ENCODE data around the gene BAMBI. TPM values are rescaled to one million over a fixed set of nuclear protein-coding genes. Genes with fewer than 3 reads are reported as not detected.

The BAMBI gene
- total RNA-seq, 1 donor: 14.8 TPM

DNA sequence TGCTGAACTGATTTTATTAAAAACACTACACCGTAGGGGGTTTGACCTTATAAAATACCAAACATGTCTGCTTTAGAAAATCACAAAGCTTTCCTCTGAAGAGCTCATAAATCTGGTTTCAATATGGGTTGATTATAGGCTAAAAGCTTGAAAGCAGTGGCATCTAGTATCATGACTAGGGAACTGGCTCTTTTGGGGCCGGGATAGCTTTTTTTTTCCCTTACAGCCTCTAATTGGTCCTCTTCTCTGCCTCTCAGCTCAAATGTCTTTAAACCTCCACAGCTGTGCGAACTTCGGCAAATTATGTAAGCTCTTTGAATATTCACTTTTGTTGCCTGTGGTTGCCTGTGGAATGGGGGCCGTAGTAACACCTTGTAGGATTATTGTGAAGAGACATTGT is 8.4 kb downstream of the BAMBI start:
- Histone ChIP-seq H3K4me1 (ENCODE audit: insufficient read depth, low read length) (peaks cover 16% of the 10 kb centered on the region), H3K79me2 (ENCODE audit: insufficient read depth, low read length) (peaks cover 6% of the 10 kb centered on the region), H3K27me3 (ENCODE audit: insufficient read depth, low read length) (no peaks in the 10 kb centered on the region), H4K20me1 (ENCODE audit: insufficient read depth, low read length) (peaks cover 17% of the 10 kb centered on the region), H3K4me3 (ENCODE audit: insufficient read depth, low read length) (no peak overlapping the region), H3K27ac (ENCODE audit: low read depth, low read length) (no peak overlapping the region), H3K36me3 (ENCODE audit: insufficient read depth, low read length) (peaks cover 12% of the 10 kb centered on the region), H3K9me3 (ENCODE audit: low read depth, low read length) (no peaks in the 10 kb centered on the region), H2AFZ (ENCODE audit: low read length) (no peak overlapping the region), H3K4me2 (ENCODE audit: insufficient read depth, low read length) (no peak overlapping the region)
- TF ChIP-seq, protein P1, sequence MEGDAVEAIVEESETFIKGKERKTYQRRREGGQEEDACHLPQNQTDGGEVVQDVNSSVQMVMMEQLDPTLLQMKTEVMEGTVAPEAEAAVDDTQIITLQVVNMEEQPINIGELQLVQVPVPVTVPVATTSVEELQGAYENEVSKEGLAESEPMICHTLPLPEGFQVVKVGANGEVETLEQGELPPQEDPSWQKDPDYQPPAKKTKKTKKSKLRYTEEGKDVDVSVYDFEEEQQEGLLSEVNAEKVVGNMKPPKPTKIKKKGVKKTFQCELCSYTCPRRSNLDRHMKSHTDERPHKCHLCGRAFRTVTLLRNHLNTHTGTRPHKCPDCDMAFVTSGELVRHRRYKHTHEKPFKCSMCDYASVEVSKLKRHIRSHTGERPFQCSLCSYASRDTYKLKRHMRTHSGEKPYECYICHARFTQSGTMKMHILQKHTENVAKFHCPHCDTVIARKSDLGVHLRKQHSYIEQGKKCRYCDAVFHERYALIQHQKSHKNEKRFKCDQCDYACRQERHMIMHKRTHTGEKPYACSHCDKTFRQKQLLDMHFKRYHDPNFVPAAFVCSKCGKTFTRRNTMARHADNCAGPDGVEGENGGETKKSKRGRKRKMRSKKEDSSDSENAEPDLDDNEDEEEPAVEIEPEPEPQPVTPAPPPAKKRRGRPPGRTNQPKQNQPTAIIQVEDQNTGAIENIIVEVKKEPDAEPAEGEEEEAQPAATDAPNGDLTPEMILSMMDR (IDR thresholded peaks at IDR 0.05; ENCODE audit: extremely low read depth, low read depth, low read length): no peak
- no peak for DNase-seq (ENCODE audit: insufficient read length, low spot score, missing footprints)

DNA sequence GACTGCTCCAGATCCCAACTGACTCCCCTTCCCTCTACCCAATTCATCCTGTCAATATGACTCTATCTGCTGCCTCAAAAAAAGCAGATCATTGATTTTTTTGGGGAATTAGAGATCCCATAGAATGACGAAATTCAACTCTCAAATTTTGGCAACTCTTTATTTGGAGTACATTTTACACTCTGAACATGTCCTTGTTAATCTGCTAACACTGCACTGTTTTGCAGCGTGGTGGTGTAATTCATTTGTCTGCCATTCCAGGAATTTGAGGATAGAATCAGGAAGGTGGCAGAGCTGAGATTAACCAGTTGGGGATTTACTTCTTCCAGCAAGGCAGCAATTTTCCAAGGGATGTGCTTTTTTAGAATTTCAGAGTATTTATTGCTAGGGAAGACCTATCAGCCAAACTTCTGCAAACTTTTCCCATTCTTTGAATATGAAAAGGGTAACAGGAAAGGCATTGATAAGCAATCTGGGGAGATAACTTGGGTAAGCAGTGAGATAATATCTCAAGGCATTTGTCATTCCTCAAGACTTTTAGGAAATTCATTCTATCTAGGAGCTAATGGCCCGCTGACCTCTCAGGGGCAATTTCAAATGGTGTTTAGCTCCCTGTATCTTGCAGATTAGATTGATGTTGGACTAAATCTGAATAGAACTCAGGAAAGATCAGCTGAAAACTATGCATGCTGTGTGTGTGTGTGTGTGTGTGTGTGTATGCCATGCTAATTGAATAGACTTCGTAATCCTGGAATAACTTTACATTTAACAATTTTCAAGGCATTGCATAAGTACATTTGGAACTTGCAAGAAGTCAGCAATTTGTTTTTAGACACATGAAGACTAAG is 9.7 kb downstream of the BAMBI start:
- no peak overlapping the region for H3K4me2 ChIP-seq (ENCODE audit: insufficient read depth, low read length)
- H2AFZ ChIP-seq (ENCODE audit: low read length): no peak overlapping the region
- no peak for DNase-seq (ENCODE audit: insufficient read length, low spot score, missing footprints)
- no peak overlapping the region for H3K4me3 ChIP-seq (ENCODE audit: insufficient read depth, low read length)
- no peaks in the 10 kb centered on the region for H3K27me3 ChIP-seq (ENCODE audit: insufficient read depth, low read length)
- peaks cover 8% of the 10 kb centered on the region for H3K36me3 ChIP-seq (ENCODE audit: insufficient read depth, low read length)
- no peak overlapping the region for H3K27ac ChIP-seq (ENCODE audit: low read depth, low read length)
- peaks cover 9% of the 10 kb centered on the region for H3K4me1 ChIP-seq (ENCODE audit: insufficient read depth, low read length)
- peaks cover 7% of the 10 kb centered on the region for H4K20me1 ChIP-seq (ENCODE audit: insufficient read depth, low read length)
- TF ChIP-seq, protein P1 (IDR thresholded peaks at IDR 0.05; ENCODE audit: extremely low read depth, low read depth, low read length): no peak
- H3K9me3 ChIP-seq (ENCODE audit: low read depth, low read length): no peaks in the 10 kb centered on the region
- H3K79me2 ChIP-seq (ENCODE audit: insufficient read depth, low read length): peaks cover under 1% of the 10 kb centered on the region

GRCh38 chr10:28687683-28688001 is 10.3 kb downstream of the BAMBI start:
- DNase-seq (ENCODE audit: insufficient read length, low spot score, missing footprints): no peak
- Histone ChIP-seq H3K4me2 (ENCODE audit: insufficient read depth, low read length) (no peak overlapping the region), H3K27me3 (ENCODE audit: insufficient read depth, low read length) (no peaks in the 10 kb centered on the region), H3K27ac (ENCODE audit: low read depth, low read length) (no peak overlapping the region), H3K36me3 (ENCODE audit: insufficient read depth, low read length) (peaks cover 3% of the 10 kb centered on the region), H4K20me1 (ENCODE audit: insufficient read depth, low read length) (peaks cover 3% of the 10 kb centered on the region), H3K9me3 (ENCODE audit: low read depth, low read length) (no peaks in the 10 kb centered on the region), H3K79me2 (ENCODE audit: insufficient read depth, low read length) (no peaks in the 10 kb centered on the region), H2AFZ (ENCODE audit: low read length) (no peak overlapping the region), H3K4me3 (ENCODE audit: insufficient read depth, low read length) (no peak overlapping the region), H3K4me1 (ENCODE audit: insufficient read depth, low read length) (peaks cover 9% of the 10 kb centered on the region)
- TF ChIP-seq, protein P1 (IDR thresholded peaks at IDR 0.05; ENCODE audit: extremely low read depth, low read depth, low read length): no peak

- no peak overlapping the region for H3K27ac ChIP-seq (ENCODE audit: low read depth, low read length)
- H3K9me3 ChIP-seq (ENCODE audit: low read depth, low read length): no peaks in the 10 kb centered on the region
- no peak overlapping the region for H3K4me2 ChIP-seq (ENCODE audit: insufficient read depth, low read length)
- H3K27me3 ChIP-seq (ENCODE audit: insufficient read depth, low read length): peaks cover 4% of the 10 kb centered on the region
- no peak overlapping the region for H3K4me3 ChIP-seq (ENCODE audit: insufficient read depth, low read length)
- TF ChIP-seq, protein P1 (IDR thresholded peaks at IDR 0.05; ENCODE audit: extremely low read depth, low read depth, low read length): no peak
- H3K79me2 ChIP-seq (ENCODE audit: insufficient read depth, low read length): no peaks in the 10 kb centered on the region
- no peak overlapping the region for H2AFZ ChIP-seq (ENCODE audit: low read length)
- H3K4me1 ChIP-seq (ENCODE audit: insufficient read depth, low read length): peaks cover 9% of the 10 kb centered on the region
- no peak for DNase-seq (ENCODE audit: insufficient read length, low spot score, missing footprints)
- H3K36me3 ChIP-seq (ENCODE audit: insufficient read depth, low read length): no peaks in the 10 kb centered on the region
- H4K20me1 ChIP-seq (ENCODE audit: insufficient read depth, low read length): no peaks in the 10 kb centered on the region
These were observed 13.2 kb downstream of the BAMBI start for GRCh38 chr10:28690545-28690944.
